Loucy (cell line): ENCODE data around the gene PIP4K2C.
"Not testable (repeated sequence)": the region's sequence is repeated elsewhere in the genome, so short reads cannot be mapped to it uniquely, and the experiment has no call there.

Experiments
- CTCF ChIP-seq: fragments of 200-600 bp; sonication (generic); conservative IDR thresholded peaks from 2 replicates; pipeline ENCODE4 v1.5.1; 2014; ENCODE audit warnings: mild to moderate bottlenecking, antibody characterized with exemption, low read length
- EZH2phosphoT487 ChIP-seq: fragments of 200-600 bp; IDR thresholded peaks from 2 replicates; pipeline ENCODE4 v1.6.1; 2018; ENCODE audit warnings: antibody characterized with exemption, mild to moderate bottlenecking, moderate library complexity, borderline replicate concordance

GRCh38 chr12:57636731-57637130, 45.7 kb downstream of the PIP4K2C start:
- not testable (repeated sequence) for TF ChIP-seq CTCF, EZH2phosphoT487
